GM12878 (cell line): ENCODE results near the gene SYNRG. TPM values are rescaled to one million over a fixed set of nuclear protein-coding genes. Genes with fewer than 3 reads are reported as not detected.

Source experiments
- ATAC-seq: fragments of 200-7000 bp; cut with Tn5 transposase; 3 replicates; pipeline ENCODE4 v1.9.1; 2020; ENCODE audit warnings: mild to moderate bottlenecking, moderate library complexity
- BruUV-seq: library from RNA; stranded (reverse); fragments of 400-500 nt; replicated peaks from 2 replicates; lab custom pipeline; 2021; lab: Mats Ljungman, UMichigan
- CTCF ChIA-PET: fragments of 300-600 bp; sonication (Branson Sonifier 250); formaldehyde crosslinking; extraction: SDS; loops from one replicate; lab custom pipeline; 2021; ENCODE audit warnings: inconsistent platforms; lab: Yijun Ruan, JAX
- POLR2A ChIA-PET: fragments of 350-600 bp; formaldehyde crosslinking; extraction: SDS; loops from one replicate; lab custom pipeline; 2021; ENCODE audit warnings: inconsistent platforms; lab: Charles Lee
- RAD21 ChIA-PET: fragments of 300-600 bp; sonication (Branson Sonifier 250); formaldehyde crosslinking; loops from one replicate; lab custom pipeline; 2023; ENCODE audit warnings: antibody characterized with exemption; ENCODE audit not compliant: unreplicated experiment; lab: Charles Lee
- SMC1A ChIA-PET: fragments of 300-600 bp; sonication (Branson Sonifier 250); formaldehyde crosslinking; loops from one replicate; lab custom pipeline; 2023; ENCODE audit not compliant: unreplicated experiment, uncharacterized antibody; lab: Charles Lee
- DNase-seq: peaks from one replicate; pipeline ENCODE4 v3.0.0-alpha.2; 2011; ENCODE audit warnings: low read depth, low spot score
- FAIRE-seq: peaks from 3 replicates; lab custom pipeline; 2011; peaks lifted over from hg19 to GRCh38; lab: Jason Lieb, UNC
- H2AFZ ChIP-seq: 2 replicates; pipeline ENCODE4 v1.6.0; 2011; ENCODE audit warnings: low read depth, low read length, control low read depth; ENCODE audit not compliant: control insufficient read depth
- H3K27ac ChIP-seq: 2 replicates; pipeline ENCODE4 v1.5.1; 2011; ENCODE audit warnings: control low read depth; ENCODE audit not compliant: control insufficient read depth, insufficient read depth
- H3K27me3 ChIP-seq, 2 experiments: replicated peaks in 1 of 2; 2 replicates each; pipeline versions ENCODE4 v1.6.0 to v1.6.1; 2011; ENCODE audit warnings: low read length in 1 of 2; ENCODE audit not compliant: control insufficient read depth in 2 of 2, insufficient read depth in 2 of 2
- H3K36me3 ChIP-seq, 2 experiments: 2 replicates each; pipeline ENCODE4 v1.5.1; 2011; ENCODE audit warnings: low read length in 1 of 2; ENCODE audit not compliant: control insufficient read depth in 2 of 2, insufficient read depth in 2 of 2
- H3K4me1 ChIP-seq: 2 replicates; pipeline ENCODE4 v1.6.1; 2011; ENCODE audit warnings: mild to moderate bottlenecking, low read length, moderate library complexity, mixed read lengths; ENCODE audit not compliant: control insufficient read depth, insufficient read depth
- H3K4me2 ChIP-seq: 2 replicates; pipeline ENCODE4 v1.6.0; 2011; ENCODE audit warnings: control low read depth; ENCODE audit not compliant: control insufficient read depth, insufficient read depth
- H3K4me3 ChIP-seq: fragments of 200-600 bp; sonication (generic); 2 replicates; pipeline ENCODE4 v1.5.1; 2016
- H3K79me2 ChIP-seq: 2 replicates; pipeline ENCODE4 v1.6.0; 2011; ENCODE audit warnings: low read length; ENCODE audit not compliant: control insufficient read depth, insufficient read depth
- H3K9ac ChIP-seq: 2 replicates; pipeline ENCODE4 v1.8.0; 2011; ENCODE audit warnings: low read length, control low read depth, mixed read lengths; ENCODE audit not compliant: control insufficient read depth, insufficient read depth
- H3K9me3 ChIP-seq: replicated peaks from 3 replicates; pipeline ENCODE4 v1.5.1; 2011; ENCODE audit warnings: mild to moderate bottlenecking, low read length; ENCODE audit not compliant: control insufficient read depth, insufficient read depth
- H4K20me1 ChIP-seq: 2 replicates; pipeline ENCODE4 v1.6.0; 2011; ENCODE audit not compliant: control insufficient read depth, insufficient read depth
- CBX3 ChIP-seq: fragments of 200-600 bp; sonication (generic); IDR thresholded peaks from 2 replicates; pipeline ENCODE4 v1.6.1; 2016; ENCODE audit warnings: low read depth, borderline replicate concordance
- MXI1 ChIP-seq: fragments of 150-350 bp; IDR thresholded peaks from 2 replicates; pipeline ENCODE4 v1.6.1; 2011; ENCODE audit warnings: low read depth, mild to moderate bottlenecking, inconsistent platforms, low read length, improper control_type of control experiment
- NFIC ChIP-seq: IDR thresholded peaks from 2 replicates; pipeline ENCODE4 v1.6.1; 2012; ENCODE audit warnings: low read depth, mild to moderate bottlenecking, inconsistent platforms, low read length, moderate library complexity
- SPI1 ChIP-seq: IDR thresholded peaks from 2 replicates; pipeline ENCODE4 v1.6.1; 2011; ENCODE audit warnings: low read depth, mild to moderate bottlenecking, low read length, moderate library complexity, borderline replicate concordance; ENCODE audit not compliant: insufficient read depth
- STAT3 ChIP-seq: IDR thresholded peaks from 2 replicates; pipeline ENCODE4 v1.6.1; 2011; ENCODE audit warnings: low read depth, low read length, improper control_type of control experiment
- ZBTB11 ChIP-seq: fragments of 450-650 bp; formaldehyde crosslinking; IDR thresholded peaks from 2 replicates; pipeline ENCODE4 v1.5.0; 2022; ENCODE audit warnings: mild to moderate bottlenecking, missing genetic modification characterization
- WGBS: methylation state at CpG from one replicate; pipeline ENCODE4 v1.1.6; 2016; ENCODE audit warnings: low lambda C conversion rate; ENCODE audit not compliant: insufficient replicate concordance, insufficient coverage; ENCODE audit errors: missing lambda C conversion rate; 5-methylcytosine and 5-hydroxymethylcytosine counted together
- in situ Hi-C: fragments of 300-500 bp; cut with MboI; formaldehyde crosslinking; loops from 9 replicates; pipeline ENCODE4 v1.14.3; 2018; ENCODE audit warnings: mixed read lengths
- intact Hi-C: fragments of 100-400 bp; cut with micrococcal nuclease; formaldehyde crosslinking; loops from one replicate; pipeline ENCODE4 v1.14.2; 2022; ENCODE audit not compliant: unreplicated experiment
- polyA plus RNA-seq, 11 experiments: library from polyadenylated mRNA; depleted of rRNA in 4 of 11; unstranded in 6 of 11; stranded (reverse) in 5 of 11; fragments of >200 nt; fragmentation: Nextera tagmentation in 4 of 11; fragmentation: Illumina TruSeq in 1 of 11; extraction: Ambion mirVana in 4 of 11; extraction: Trizol in 1 of 11; gene quantifications; 1 replicate in 1 of 11; 2 replicates in 10 of 11; pipeline versions ENCODE4 v1.2.1 to v1.2.3, GENCODE V29; 2011 to 2016; ENCODE audit warnings: inconsistent platforms in 2 of 11, missing spikeins in 2 of 11, low read depth in 1 of 11
- total RNA-seq, 4 experiments: library from RNA; depleted of rRNA in 3 of 4; stranded (reverse); fragments of >200 nt in 3 of 4; fragmentation: Illumina TruSeq in 1 of 4; extraction: Trizol in 1 of 4; gene quantifications; 2 replicates each; pipeline versions ENCODE4 v1.2.1 to v1.2.3, GENCODE V29; 2013 to 2021

Gene SYNRG
- total and polyA plus RNA-seq, 10 of the 15 experiments (the other 5 are each of a cell fraction or from before 2014, with no cell fraction given): 5.2 to 40.4 (median 26.7) TPM

- ChIA-PET POLR2A (interaction anchor here (0.5 to 1.8 kb wide), 8 partner anchors 10 to 202 kb away, joined by 3 to 7 read pairs (median 3); partner anchors contain the start of genes ACACA, HNF1B and TADA2A), SMC1A (interaction anchor here (0.6 to 3.6 kb wide), 11 partner anchors 17 to 183 kb away, joined by 3 to 19 read pairs (median 3); no protein-coding TSS in a partner anchor)
- Histone ChIP-seq H3K4me1 (peaks cover 8% of the 10 kb centered on the region; the same call in 1 of the 2 replicates), H3K9ac (peak overlapping the region; percentile 95), H3K4me2 (peak overlapping the region; percentile 66), H4K20me1 (no peaks in the 10 kb centered on the region), H3K79me2 (peaks cover 49% of the 10 kb centered on the region)
- ATAC-seq (peak; percentile 43), FAIRE-seq (no peak)
- intact Hi-C loops: loop anchor here (2.0 to 5.0 kb wide), 2 partner anchors 120 to 184 kb away; partner anchors contain the start of gene DUSP14
- TF ChIP-seq NFIC (no peak), CBX3 (no peak), STAT3 (no peak), SPI1 (peak; percentile 43; the same call in 1 of the 2 replicates), MXI1 (peak; percentile 54; the same call in 1 of the 2 replicates), ZBTB11 (peak; percentile 22; the same call in 1 of the 2 replicates)
- TF ChIP-seq, all 136 proteins: peak for 3
- Histone ChIP-seq H3K9me3 (peaks cover 3% of the 10 kb centered on the region; the same call in 2 of the 3 replicates), H3K27me3 (no peaks in the 10 kb centered on the region), H2AFZ (peak overlapping the region; percentile 33), H3K27ac (peak overlapping the region; percentile 89), H3K36me3 (peaks cover 0 to 2% of the 10 kb centered on the region in 2 experiments; a peak in 1 of 4 replicates), H3K4me3 (peak overlapping the region; percentile 78)
- RAD21 ChIA-PET: interaction anchor here (0.9 to 2.9 kb wide), 11 partner anchors 9 to 235 kb away, joined by 3 to 15 read pairs (median 5); partner anchors contain the start of genes ACACA, HNF1B and TADA2A
- WGBS: under 1% methylated on average over 26 of the region's 26 CpGs
- in situ Hi-C loops: loop anchor here (25.0 kb wide), 1 partner anchor 1829 kb away; no protein-coding TSS in a partner anchor
- no peak for DNase-seq
- CTCF ChIA-PET: interaction anchor here (0.7 to 2.6 kb wide), 11 partner anchors 9 to 234 kb away, joined by 3 to 11 read pairs (median 3); no protein-coding TSS in a partner anchor
- TSS peak; percentile 64 for BruUV-seq
Measured at GRCh38 chr17:37608351-37609169, 658 bp downstream of the SYNRG start.
